ENCODE data around the gene CCND2.

Gene CCND2

DNA sequence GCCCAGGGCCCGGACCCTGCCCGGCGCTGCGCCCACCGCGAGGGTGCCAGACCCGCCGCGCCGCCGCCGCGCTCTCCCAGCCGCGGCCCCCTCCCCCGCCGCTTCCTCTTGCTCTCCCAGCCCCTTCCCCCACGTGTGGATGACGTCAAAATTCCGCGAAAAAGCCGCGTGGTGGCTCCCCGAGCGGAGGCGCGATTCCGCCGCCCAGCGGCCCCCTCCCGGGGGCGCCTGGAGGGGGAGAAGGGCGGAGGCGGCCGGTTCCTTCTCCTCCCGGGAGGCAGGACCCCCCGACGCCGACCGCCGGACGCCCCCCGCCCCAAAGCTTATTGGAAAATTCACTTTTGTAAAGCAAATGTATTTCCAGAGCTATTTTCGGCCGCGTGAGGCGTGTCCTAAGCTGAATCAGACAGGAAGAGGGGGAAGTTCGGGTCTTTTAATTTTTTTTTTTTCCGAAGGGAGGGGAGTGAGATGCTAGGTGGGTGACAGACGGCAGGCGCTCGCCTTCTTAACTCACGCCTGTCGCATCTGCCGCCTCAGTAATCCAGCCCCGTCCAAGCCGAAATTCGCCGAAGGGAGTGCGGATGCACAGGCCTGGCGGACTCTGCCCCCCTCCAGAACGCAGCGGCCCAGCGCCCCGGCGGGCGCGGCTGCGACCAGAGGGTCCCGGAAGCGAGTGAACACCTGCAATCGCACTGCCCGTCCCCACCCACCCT, 4.1 kb upstream of the CCND2 start (continued):
- TF ChIP-seq ZNF211 (tag by site-specific recombination; IDR thresholded peaks at IDR 0.05; ENCODE audit: low read depth) (no peak), ZNF837 (tag by site-specific recombination; IDR thresholded peaks at IDR 0.05) (no peak), ZNF175 (tag by site-specific recombination; IDR thresholded peaks at IDR 0.05) (no peak), ZXDB (tag by site-specific recombination; IDR thresholded peaks at IDR 0.05) (no peak), ZNF157 (tag by site-specific recombination; IDR thresholded peaks at IDR 0.05) (no peak), ZNF341 (tag by site-specific recombination; IDR thresholded peaks at IDR 0.05; ENCODE audit: low read depth) (peak; percentile 68), ZNF248 (tag by site-specific recombination; IDR thresholded peaks at IDR 0.05) (no peak), ZNF768 (tag by site-specific recombination; IDR thresholded peaks at IDR 0.05) (no peak), ZNF530 (tag by site-specific recombination; IDR thresholded peaks at IDR 0.05; ENCODE audit: low read depth) (no peak), ZBTB8A (tag by site-specific recombination; IDR thresholded peaks at IDR 0.05) (peak; percentile 75), GLIS2 (tag by site-specific recombination; IDR thresholded peaks at IDR 0.05) (peak; percentile 89), ZNF777 (tag by site-specific recombination; IDR thresholded peaks at IDR 0.05; ENCODE audit: borderline replicate concordance) (peak; percentile 70; the same call in 1 of the 2 replicates), ZNF670 (tag by site-specific recombination; IDR thresholded peaks at IDR 0.05; ENCODE audit: low read depth) (no peak), AEBP2 (tag by site-specific recombination; IDR thresholded peaks at IDR 0.05; ENCODE audit: borderline replicate concordance) (no peak), KLF9 (tag by site-specific recombination; IDR thresholded peaks at IDR 0.05; ENCODE audit: low read depth) (0 out of 2 replicates have a peak, but pooled peaks have one; percentile 11), BCL11B (tag by site-specific recombination; IDR thresholded peaks at IDR 0.05; ENCODE audit: low read depth) (no peak), ZNF140 (tag by site-specific recombination; IDR thresholded peaks at IDR 0.05) (no peak), ZNF302 (tag by site-specific recombination; IDR thresholded peaks at IDR 0.05; ENCODE audit: low read depth) (no peak), ZNF561 (tag by site-specific recombination; IDR thresholded peaks at IDR 0.05; ENCODE audit: borderline replicate concordance) (no peak), CTCF (tag by site-specific recombination; IDR thresholded peaks at IDR 0.05) (peak; percentile 45), ZBTB20 (tag by site-specific recombination; IDR thresholded peaks at IDR 0.05) (peak; percentile 51; the same call in 1 of the 2 replicates), KLF17 (tag by site-specific recombination; IDR thresholded peaks at IDR 0.05) (0 out of 2 replicates have a peak, but pooled peaks have one; percentile 37)
- TF ChIP-seq, protein P1, sequence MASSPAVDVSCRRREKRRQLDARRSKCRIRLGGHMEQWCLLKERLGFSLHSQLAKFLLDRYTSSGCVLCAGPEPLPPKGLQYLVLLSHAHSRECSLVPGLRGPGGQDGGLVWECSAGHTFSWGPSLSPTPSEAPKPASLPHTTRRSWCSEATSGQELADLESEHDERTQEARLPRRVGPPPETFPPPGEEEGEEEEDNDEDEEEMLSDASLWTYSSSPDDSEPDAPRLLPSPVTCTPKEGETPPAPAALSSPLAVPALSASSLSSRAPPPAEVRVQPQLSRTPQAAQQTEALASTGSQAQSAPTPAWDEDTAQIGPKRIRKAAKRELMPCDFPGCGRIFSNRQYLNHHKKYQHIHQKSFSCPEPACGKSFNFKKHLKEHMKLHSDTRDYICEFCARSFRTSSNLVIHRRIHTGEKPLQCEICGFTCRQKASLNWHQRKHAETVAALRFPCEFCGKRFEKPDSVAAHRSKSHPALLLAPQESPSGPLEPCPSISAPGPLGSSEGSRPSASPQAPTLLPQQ (tag by site-specific recombination; IDR thresholded peaks at IDR 0.05), result no peak
- TF ChIP-seq, protein P2, sequence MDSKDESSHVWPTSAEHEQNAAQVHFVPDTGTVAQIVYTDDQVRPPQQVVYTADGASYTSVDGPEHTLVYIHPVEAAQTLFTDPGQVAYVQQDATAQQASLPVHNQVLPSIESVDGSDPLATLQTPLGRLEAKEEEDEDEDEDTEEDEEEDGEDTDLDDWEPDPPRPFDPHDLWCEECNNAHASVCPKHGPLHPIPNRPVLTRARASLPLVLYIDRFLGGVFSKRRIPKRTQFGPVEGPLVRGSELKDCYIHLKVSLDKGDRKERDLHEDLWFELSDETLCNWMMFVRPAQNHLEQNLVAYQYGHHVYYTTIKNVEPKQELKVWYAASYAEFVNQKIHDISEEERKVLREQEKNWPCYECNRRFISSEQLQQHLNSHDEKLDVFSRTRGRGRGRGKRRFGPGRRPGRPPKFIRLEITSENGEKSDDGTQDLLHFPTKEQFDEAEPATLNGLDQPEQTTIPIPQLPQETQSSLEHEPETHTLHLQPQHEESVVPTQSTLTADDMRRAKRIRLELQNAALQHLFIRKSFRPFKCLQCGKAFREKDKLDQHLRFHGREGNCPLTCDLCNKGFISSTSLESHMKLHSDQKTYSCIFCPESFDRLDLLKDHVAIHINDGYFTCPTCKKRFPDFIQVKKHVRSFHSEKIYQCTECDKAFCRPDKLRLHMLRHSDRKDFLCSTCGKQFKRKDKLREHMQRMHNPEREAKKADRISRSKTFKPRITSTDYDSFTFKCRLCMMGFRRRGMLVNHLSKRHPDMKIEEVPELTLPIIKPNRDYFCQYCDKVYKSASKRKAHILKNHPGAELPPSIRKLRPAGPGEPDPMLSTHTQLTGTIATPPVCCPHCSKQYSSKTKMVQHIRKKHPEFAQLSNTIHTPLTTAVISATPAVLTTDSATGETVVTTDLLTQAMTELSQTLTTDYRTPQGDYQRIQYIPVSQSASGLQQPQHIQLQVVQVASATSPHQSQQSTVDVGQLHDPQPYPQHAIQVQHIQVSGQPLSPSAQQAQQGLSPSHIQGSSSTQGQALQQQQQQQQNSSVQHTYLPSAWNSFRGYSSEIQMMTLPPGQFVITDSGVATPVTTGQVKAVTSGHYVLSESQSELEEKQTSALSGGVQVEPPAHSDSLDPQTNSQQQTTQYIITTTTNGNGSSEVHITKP (tag by site-specific recombination; IDR thresholded peaks at IDR 0.05), result peak; percentile 68
- TF ChIP-seq, protein P3, sequence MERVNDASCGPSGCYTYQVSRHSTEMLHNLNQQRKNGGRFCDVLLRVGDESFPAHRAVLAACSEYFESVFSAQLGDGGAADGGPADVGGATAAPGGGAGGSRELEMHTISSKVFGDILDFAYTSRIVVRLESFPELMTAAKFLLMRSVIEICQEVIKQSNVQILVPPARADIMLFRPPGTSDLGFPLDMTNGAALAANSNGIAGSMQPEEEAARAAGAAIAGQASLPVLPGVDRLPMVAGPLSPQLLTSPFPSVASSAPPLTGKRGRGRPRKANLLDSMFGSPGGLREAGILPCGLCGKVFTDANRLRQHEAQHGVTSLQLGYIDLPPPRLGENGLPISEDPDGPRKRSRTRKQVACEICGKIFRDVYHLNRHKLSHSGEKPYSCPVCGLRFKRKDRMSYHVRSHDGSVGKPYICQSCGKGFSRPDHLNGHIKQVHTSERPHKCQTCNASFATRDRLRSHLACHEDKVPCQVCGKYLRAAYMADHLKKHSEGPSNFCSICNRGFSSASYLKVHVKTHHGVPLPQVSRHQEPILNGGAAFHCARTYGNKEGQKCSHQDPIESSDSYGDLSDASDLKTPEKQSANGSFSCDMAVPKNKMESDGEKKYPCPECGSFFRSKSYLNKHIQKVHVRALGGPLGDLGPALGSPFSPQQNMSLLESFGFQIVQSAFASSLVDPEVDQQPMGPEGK (tag by site-specific recombination; IDR thresholded peaks at IDR 0.05), result peak; percentile 84
- TF ChIP-seq, protein P4, sequence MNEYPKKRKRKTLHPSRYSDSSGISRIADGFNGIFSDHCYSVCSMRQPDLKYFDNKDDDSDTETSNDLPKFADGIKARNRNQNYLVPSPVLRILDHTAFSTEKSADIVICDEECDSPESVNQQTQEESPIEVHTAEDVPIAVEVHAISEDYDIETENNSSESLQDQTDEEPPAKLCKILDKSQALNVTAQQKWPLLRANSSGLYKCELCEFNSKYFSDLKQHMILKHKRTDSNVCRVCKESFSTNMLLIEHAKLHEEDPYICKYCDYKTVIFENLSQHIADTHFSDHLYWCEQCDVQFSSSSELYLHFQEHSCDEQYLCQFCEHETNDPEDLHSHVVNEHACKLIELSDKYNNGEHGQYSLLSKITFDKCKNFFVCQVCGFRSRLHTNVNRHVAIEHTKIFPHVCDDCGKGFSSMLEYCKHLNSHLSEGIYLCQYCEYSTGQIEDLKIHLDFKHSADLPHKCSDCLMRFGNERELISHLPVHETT (tag by site-specific recombination; IDR thresholded peaks at IDR 0.05), result no peak

Data from HEK293 (cell line).